Measurements from ENCODE around the gene ZNF583. TPM values are rescaled to one million over a fixed set of nuclear protein-coding genes. Genes with fewer than 3 reads are reported as not detected.

ZNF583 gene
- total and polyA plus RNA-seq, 9 of the 15 experiments (the other 6 are each of a cell fraction or from before 2014, with no cell fraction given), result 0.92 to 6.7 (median 3.0) TPM

- TF ChIP-seq ZNF121 (CRISPR knock-in tag; conservative IDR thresholded peaks at IDR 0.05), result no peak
- H2AFZ ChIP-seq (ENCODE audit: low read depth, low read length), result no peak overlapping the region
- FAIRE-seq (no peak), DNase-seq (ENCODE audit: extremely low read depth in 1 of 4, low spot score in 3 of 4) (no peak), ATAC-seq (no peak)
- intact Hi-C loops (cut with micrococcal nuclease), result no loop called here
- no peaks in the 10 kb centered on the region for H3K79me2 ChIP-seq (ENCODE audit: control insufficient read depth, insufficient read depth, low read length)
- no peaks in the 10 kb centered on the region for H3K9me3 ChIP-seq (replicated peaks; ENCODE audit: control insufficient read depth, insufficient read depth, low read depth, low read length)
- H4K20me1 ChIP-seq (replicated peaks; ENCODE audit: control insufficient read depth, insufficient read depth, low read length), result no peaks in the 10 kb centered on the region
- ChIA-PET CTCF (ENCODE audit: low intra/inter-chr PET ratio) (no interaction called here), POLR2A (no interaction called here)
- H3K9me1 ChIP-seq (ENCODE audit: control insufficient read depth, insufficient read depth, low read length), result no peaks in the 10 kb centered on the region
- H3K4me2 ChIP-seq (ENCODE audit: insufficient read depth, low read length), result no peak overlapping the region
- peaks cover 0 to 15% of the 10 kb centered on the region in 2 experiments; a peak in 1 of 5 replicates for H3K4me1 ChIP-seq (replicated peaks in 1 of 2; ENCODE audit: control insufficient read depth in 2 of 2, insufficient read depth in 2 of 2, low read length in 2 of 2)
- no peak overlapping the region for H3K9ac ChIP-seq (ENCODE audit: insufficient read depth in 1 of 2, low read depth in 2 of 2, low read length in 2 of 2)
- no peak overlapping the region for H3K27ac ChIP-seq (ENCODE audit: extremely low read depth, low read depth, low read length)
- H3K36me3 ChIP-seq (ENCODE audit: control insufficient read depth, insufficient read depth, low read length), result no peaks in the 10 kb centered on the region
- in situ Hi-C loops (cut with MboI), result no loop called here
- 0% methylated on average over 3 of the region's 3 CpGs for WGBS (ENCODE audit: insufficient coverage, low coverage, missing lambda C conversion rate)
- no TSS peak for BruUV-seq (replicated peaks)
- no peak overlapping the region for H3K4me3 ChIP-seq
- no peaks in the 10 kb centered on the region for H3K27me3 ChIP-seq (ENCODE audit: control insufficient read depth in 2 of 2, insufficient read depth in 2 of 2, low read length in 2 of 2)
These were observed 70.2 kb downstream of the ZNF583 start for GRCh38 chr19:56474308-56474707.

DNA sequence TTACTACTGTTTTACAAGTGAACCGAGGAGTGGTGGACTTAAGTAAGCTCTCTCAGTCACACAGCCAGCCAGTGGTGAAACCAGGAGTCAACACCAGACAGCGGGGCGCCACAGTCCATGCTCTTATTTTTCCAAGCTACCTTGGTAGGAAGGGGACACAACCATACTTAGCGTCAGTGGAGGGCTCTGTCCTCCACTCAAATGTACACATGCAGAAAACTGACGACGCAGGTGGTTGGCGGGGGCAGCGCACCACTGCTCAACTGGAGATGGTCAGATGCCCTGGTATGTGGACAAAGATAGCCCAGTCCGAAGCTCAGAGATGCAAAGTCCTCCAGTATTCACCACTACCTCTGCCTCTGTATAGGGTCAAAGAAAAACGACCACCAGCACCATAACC lies 72.0 kb downstream of the ZNF583 start:
- no peak overlapping the region for H2AFZ ChIP-seq (ENCODE audit: low read depth, low read length)
- no peaks in the 10 kb centered on the region for H3K9me1 ChIP-seq (ENCODE audit: control insufficient read depth, insufficient read depth, low read length)
- FAIRE-seq, result no peak
- ATAC-seq, result no peak
- ChIA-PET CTCF (ENCODE audit: low intra/inter-chr PET ratio) (no interaction called here), POLR2A (interaction anchor here (0.6 kb wide), 1 partner anchor 143 kb away, joined by 4 read pairs; no protein-coding TSS in a partner anchor)
- H3K4me3 ChIP-seq, result no peak overlapping the region
- 2% methylated on average over 10 of the region's 10 CpGs for WGBS (ENCODE audit: insufficient coverage, low coverage, missing lambda C conversion rate)
- intact Hi-C loops (cut with micrococcal nuclease), result no loop called here
- no peaks in the 10 kb centered on the region for H4K20me1 ChIP-seq (replicated peaks; ENCODE audit: control insufficient read depth, insufficient read depth, low read length)
- no TSS peak for BruUV-seq (replicated peaks)
- H3K27ac ChIP-seq (ENCODE audit: extremely low read depth, low read depth, low read length), result no peak overlapping the region
- H3K36me3 ChIP-seq (ENCODE audit: control insufficient read depth, insufficient read depth, low read length), result no peaks in the 10 kb centered on the region
- H3K4me1 ChIP-seq (replicated peaks in 1 of 2; ENCODE audit: control insufficient read depth in 2 of 2, insufficient read depth in 2 of 2, low read length in 2 of 2), result peaks cover 0 to 15% of the 10 kb centered on the region in 2 experiments; a peak in 1 of 5 replicates
- H3K9me3 ChIP-seq (replicated peaks; ENCODE audit: control insufficient read depth, insufficient read depth, low read depth, low read length), result no peaks in the 10 kb centered on the region
- in situ Hi-C loops (cut with MboI), result no loop called here
- no peak overlapping the region for H3K4me2 ChIP-seq (ENCODE audit: insufficient read depth, low read length)
- H3K9ac ChIP-seq (ENCODE audit: insufficient read depth in 1 of 2, low read depth in 2 of 2, low read length in 2 of 2), result no peak overlapping the region
- H3K79me2 ChIP-seq (ENCODE audit: control insufficient read depth, insufficient read depth, low read length), result no peaks in the 10 kb centered on the region
- no peak for DNase-seq (ENCODE audit: extremely low read depth in 1 of 4, low spot score in 3 of 4)
- no peaks in the 10 kb centered on the region for H3K27me3 ChIP-seq (ENCODE audit: control insufficient read depth in 2 of 2, insufficient read depth in 2 of 2, low read length in 2 of 2)
- TF ChIP-seq PHB2 (IDR thresholded peaks at IDR 0.05; ENCODE audit: low read depth), result no peak
- no peak for TF ChIP-seq HCFC1 (IDR thresholded peaks at IDR 0.05; ENCODE audit: low read depth, low read length)
- TF ChIP-seq, protein P1, sequence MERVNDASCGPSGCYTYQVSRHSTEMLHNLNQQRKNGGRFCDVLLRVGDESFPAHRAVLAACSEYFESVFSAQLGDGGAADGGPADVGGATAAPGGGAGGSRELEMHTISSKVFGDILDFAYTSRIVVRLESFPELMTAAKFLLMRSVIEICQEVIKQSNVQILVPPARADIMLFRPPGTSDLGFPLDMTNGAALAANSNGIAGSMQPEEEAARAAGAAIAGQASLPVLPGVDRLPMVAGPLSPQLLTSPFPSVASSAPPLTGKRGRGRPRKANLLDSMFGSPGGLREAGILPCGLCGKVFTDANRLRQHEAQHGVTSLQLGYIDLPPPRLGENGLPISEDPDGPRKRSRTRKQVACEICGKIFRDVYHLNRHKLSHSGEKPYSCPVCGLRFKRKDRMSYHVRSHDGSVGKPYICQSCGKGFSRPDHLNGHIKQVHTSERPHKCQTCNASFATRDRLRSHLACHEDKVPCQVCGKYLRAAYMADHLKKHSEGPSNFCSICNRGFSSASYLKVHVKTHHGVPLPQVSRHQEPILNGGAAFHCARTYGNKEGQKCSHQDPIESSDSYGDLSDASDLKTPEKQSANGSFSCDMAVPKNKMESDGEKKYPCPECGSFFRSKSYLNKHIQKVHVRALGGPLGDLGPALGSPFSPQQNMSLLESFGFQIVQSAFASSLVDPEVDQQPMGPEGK (CRISPR knock-in tag; IDR thresholded peaks at IDR 0.05; ENCODE audit: borderline replicate concordance), result no peak
- no peak for TF ChIP-seq ZNF165 (CRISPR knock-in tag; IDR thresholded peaks at IDR 0.05; ENCODE audit: borderline replicate concordance)
- TF ChIP-seq, protein P2, sequence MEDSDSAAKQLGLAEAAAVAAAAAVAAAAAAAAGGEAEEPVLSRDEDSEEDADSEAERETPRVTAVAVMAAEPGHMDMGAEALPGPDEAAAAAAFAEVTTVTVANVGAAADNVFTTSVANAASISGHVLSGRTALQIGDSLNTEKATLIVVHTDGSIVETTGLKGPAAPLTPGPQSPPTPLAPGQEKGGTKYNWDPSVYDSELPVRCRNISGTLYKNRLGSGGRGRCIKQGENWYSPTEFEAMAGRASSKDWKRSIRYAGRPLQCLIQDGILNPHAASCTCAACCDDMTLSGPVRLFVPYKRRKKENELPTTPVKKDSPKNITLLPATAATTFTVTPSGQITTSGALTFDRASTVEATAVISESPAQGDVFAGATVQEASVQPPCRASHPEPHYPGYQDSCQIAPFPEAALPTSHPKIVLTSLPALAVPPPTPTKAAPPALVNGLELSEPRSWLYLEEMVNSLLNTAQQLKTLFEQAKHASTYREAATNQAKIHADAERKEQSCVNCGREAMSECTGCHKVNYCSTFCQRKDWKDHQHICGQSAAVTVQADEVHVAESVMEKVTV (CRISPR knock-in tag; IDR thresholded peaks at IDR 0.05), result no peak
- no peak for TF ChIP-seq SAFB2 (IDR thresholded peaks at IDR 0.05; ENCODE audit: borderline replicate concordance, low read depth, low read length, severe bottlenecking)
- TF ChIP-seq PML (IDR thresholded peaks at IDR 0.05; ENCODE audit: low read length), result no peak
- TF ChIP-seq ZNF79 (CRISPR knock-in tag; IDR thresholded peaks at IDR 0.05; ENCODE audit: low read depth), result no peak
- no peak for TF ChIP-seq MCM5 (IDR thresholded peaks at IDR 0.05; ENCODE audit: low read depth)
- TF ChIP-seq NR2F6 (CRISPR knock-in tag; IDR thresholded peaks at IDR 0.05), result no peak
